ENCODE data around the gene NQO1. TPM values are rescaled to one million over a fixed set of nuclear protein-coding genes. Genes with fewer than 3 reads are reported as not detected.
A peak's percentile ranks its signal among the peaks of the same experiment; 100 is the strongest.

The NQO1 gene
- total and polyA plus RNA-seq, 2 of the 13 experiments (the other 11 are each of a cell fraction or from before 2014, with no cell fraction given): 464 to 1,060 TPM

DNA sequence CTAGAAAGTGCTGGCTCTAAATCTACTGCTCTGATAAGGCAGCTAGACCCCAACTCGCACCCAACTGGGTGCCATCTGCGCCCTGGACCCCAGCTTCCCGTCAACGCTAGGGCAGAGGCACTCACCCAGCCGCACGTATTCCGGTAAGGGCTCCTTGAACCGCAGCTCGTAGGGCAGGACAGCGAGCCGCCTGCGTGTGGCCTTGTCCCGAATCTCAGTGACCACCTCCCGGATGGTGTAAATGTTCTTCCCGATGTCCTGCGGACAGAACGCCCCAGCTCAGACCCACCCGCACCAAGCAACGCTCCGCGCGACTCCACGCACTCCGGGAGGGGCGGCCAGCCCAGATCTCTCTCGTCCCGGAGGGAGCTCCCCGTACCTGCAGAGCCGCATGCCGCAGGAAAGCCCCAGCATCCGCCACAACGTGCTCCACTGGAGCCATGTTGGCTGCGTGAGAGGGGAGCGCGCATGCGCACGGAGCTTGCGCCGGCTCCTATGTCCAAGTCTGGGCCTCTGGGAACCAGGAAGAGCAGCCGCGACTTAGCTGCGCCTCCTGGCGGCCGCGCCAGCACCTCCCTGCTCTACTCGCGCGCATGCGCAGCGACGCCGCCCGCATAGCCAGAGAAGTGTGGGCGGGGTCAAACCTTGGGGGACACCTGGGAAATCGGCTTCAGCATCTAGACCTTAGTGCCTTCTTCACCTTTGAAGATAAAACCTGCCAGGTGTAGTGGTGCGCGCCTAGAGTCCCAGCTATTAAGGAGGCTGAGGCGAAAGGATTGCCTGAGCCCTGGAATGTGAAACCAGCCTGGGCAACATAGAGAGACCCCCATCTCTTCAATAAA lies 28.3 kb upstream of the NQO1 start, which contains the start of gene NOB1 (continued):
- TF ChIP-seq ZNF432 (CRISPR knock-in tag; IDR thresholded peaks at IDR 0.05; ENCODE audit: borderline replicate concordance) (no peak), BRD4 (CRISPR knock-in tag; IDR thresholded peaks at IDR 0.05) (peak; percentile 98), ZNF670 (CRISPR knock-in tag; IDR thresholded peaks at IDR 0.05; ENCODE audit: borderline replicate concordance) (peak; percentile 96; the same call in 1 of the 2 replicates), FOXP1 (IDR thresholded peaks at IDR 0.05) (no peak), FOXP1 (CRISPR knock-in tag; IDR thresholded peaks at IDR 0.05) (no peak), IKZF5 (CRISPR knock-in tag; IDR thresholded peaks at IDR 0.05) (peak; percentile 92), CAMTA2 (CRISPR knock-in tag; IDR thresholded peaks at IDR 0.05; ENCODE audit: borderline replicate concordance) (peak; percentile 98), ZNF143 (CRISPR knock-in tag; IDR thresholded peaks at IDR 0.05) (peak; percentile 83), NCOA2 (CRISPR knock-in tag; IDR thresholded peaks at IDR 0.05) (peak; percentile 65), ZNF33A (CRISPR knock-in tag; IDR thresholded peaks at IDR 0.05; ENCODE audit: borderline replicate concordance) (no peak), SIX1 (CRISPR knock-in tag; IDR thresholded peaks at IDR 0.05; ENCODE audit: borderline replicate concordance) (0 out of 2 replicates have a peak, but pooled peaks have one; percentile 39), YEATS4 (CRISPR knock-in tag; IDR thresholded peaks at IDR 0.05; ENCODE audit: borderline replicate concordance) (peak; percentile 97), KDM6A (CRISPR knock-in tag; IDR thresholded peaks at IDR 0.05; ENCODE audit: low read depth) (no peak; the same call in 1 of the 2 replicates), SMARCE1 (IDR thresholded peaks at IDR 0.05; ENCODE audit: borderline replicate concordance) (no peak), AGO2 (optimal IDR thresholded peaks at IDR 0.05; ENCODE audit: low read depth, low read length) (peak; percentile 91), KLF12 (CRISPR knock-in tag; IDR thresholded peaks at IDR 0.05; ENCODE audit: borderline replicate concordance) (peak; percentile 85), ZMYM4 (CRISPR knock-in tag; IDR thresholded peaks at IDR 0.05) (peak; percentile 92), ZNF547 (CRISPR knock-in tag; IDR thresholded peaks at IDR 0.05) (peak; percentile 96), DRAP1 (CRISPR knock-in tag; IDR thresholded peaks at IDR 0.05) (peak; percentile 87)
- TF ChIP-seq, protein P1, sequence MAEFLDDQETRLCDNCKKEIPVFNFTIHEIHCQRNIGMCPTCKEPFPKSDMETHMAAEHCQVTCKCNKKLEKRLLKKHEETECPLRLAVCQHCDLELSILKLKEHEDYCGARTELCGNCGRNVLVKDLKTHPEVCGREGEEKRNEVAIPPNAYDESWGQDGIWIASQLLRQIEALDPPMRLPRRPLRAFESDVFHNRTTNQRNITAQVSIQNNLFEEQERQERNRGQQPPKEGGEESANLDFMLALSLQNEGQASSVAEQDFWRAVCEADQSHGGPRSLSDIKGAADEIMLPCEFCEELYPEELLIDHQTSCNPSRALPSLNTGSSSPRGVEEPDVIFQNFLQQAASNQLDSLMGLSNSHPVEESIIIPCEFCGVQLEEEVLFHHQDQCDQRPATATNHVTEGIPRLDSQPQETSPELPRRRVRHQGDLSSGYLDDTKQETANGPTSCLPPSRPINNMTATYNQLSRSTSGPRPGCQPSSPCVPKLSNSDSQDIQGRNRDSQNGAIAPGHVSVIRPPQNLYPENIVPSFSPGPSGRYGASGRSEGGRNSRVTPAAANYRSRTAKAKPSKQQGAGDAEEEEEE (CRISPR knock-in tag; IDR thresholded peaks at IDR 0.05; ENCODE audit: borderline replicate concordance): peak; percentile 91; the same call in 1 of the 2 replicates
- TF ChIP-seq, protein P2, sequence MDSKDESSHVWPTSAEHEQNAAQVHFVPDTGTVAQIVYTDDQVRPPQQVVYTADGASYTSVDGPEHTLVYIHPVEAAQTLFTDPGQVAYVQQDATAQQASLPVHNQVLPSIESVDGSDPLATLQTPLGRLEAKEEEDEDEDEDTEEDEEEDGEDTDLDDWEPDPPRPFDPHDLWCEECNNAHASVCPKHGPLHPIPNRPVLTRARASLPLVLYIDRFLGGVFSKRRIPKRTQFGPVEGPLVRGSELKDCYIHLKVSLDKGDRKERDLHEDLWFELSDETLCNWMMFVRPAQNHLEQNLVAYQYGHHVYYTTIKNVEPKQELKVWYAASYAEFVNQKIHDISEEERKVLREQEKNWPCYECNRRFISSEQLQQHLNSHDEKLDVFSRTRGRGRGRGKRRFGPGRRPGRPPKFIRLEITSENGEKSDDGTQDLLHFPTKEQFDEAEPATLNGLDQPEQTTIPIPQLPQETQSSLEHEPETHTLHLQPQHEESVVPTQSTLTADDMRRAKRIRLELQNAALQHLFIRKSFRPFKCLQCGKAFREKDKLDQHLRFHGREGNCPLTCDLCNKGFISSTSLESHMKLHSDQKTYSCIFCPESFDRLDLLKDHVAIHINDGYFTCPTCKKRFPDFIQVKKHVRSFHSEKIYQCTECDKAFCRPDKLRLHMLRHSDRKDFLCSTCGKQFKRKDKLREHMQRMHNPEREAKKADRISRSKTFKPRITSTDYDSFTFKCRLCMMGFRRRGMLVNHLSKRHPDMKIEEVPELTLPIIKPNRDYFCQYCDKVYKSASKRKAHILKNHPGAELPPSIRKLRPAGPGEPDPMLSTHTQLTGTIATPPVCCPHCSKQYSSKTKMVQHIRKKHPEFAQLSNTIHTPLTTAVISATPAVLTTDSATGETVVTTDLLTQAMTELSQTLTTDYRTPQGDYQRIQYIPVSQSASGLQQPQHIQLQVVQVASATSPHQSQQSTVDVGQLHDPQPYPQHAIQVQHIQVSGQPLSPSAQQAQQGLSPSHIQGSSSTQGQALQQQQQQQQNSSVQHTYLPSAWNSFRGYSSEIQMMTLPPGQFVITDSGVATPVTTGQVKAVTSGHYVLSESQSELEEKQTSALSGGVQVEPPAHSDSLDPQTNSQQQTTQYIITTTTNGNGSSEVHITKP (CRISPR knock-in tag; IDR thresholded peaks at IDR 0.05; ENCODE audit: low read depth): no peak; the same call in 1 of the 2 replicates
- TF ChIP-seq, protein P3, sequence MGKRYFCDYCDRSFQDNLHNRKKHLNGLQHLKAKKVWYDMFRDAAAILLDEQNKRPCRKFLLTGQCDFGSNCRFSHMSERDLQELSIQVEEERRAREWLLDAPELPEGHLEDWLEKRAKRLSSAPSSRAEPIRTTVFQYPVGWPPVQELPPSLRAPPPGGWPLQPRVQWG (CRISPR knock-in tag; IDR thresholded peaks at IDR 0.05; ENCODE audit: borderline replicate concordance, low read depth): no peak

All from HepG2 (cell line).